ENCODE data around the gene SNX27. TPM values are rescaled to one million over a fixed set of nuclear protein-coding genes. Genes with fewer than 3 reads are reported as not detected.
"Not testable (repeated sequence)": the region's sequence is repeated elsewhere in the genome, so short reads cannot be mapped to it uniquely, and the experiment has no call there.

The SNX27 gene
- total RNA-seq, 2 experiments from 2014 or later, result 33.1 to 33.8 TPM

DNA sequence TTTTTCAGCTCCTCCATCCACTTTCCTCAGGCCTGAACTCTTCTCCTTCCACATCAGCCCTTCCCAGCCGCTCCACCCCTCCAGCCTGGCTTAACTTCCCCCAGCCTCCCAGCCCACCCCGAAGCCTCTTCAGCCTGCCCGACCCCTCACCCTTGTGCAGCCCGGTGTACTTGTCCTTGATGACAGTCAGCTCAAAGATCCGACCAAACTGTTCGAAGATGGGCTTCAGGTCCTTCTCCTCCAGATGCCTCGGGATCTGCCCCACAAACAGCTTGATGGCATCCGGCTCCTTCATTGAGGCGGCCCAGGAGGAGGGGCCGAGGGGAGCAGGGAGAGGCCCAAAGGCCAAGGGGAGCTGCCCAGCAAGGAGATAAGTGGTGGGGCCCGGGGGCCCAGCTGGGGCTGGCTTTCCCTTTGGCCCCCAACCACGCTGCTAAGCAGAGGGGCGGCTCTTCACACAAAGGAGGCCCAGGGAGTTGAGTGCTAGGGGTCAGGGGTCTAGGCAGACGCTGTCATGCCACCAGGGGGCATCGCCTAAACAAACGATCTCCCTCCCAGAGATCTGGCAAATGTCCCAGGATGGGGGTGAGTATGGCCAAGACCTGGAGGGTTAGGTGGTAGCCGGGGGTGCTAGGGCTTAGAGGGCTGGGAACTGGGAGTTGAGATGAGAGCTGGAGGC lies 104.0 kb downstream of the SNX27 start:
- ChIA-PET POLR2A (no interaction called here), CTCF (interaction anchor here (1.0 to 1.2 kb wide), 2 partner anchors 31 to 120 kb away, joined by 3 to 4 read pairs; no protein-coding TSS in a partner anchor)

DNA sequence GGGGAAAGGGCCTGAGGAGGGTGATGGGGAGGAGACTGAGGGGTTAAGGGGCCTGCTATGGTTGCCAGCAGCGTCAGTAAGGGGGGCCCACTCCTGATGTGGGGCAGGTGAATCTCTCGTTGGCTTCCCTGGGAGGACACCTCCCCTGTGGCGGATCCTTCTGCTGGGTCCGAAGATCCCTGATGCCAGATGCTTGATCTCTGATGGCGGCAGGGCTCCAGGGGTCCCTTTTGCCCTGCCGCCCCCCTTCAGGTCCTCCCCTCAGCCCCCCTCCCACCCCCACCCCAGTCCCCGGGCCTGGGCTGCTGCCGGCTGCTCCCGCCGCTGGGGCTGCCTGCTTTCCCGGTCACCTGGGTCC lies 104.5 kb downstream of the SNX27 start:
- POLR2A ChIA-PET, result no interaction called here
- CTCF ChIA-PET, result interaction anchor here (1.0 kb wide), 1 partner anchor 31 kb away, joined by 3 read pairs; no protein-coding TSS in a partner anchor

- CTCF ChIA-PET, result interaction anchor here (0.7 kb wide), 1 partner anchor 105 kb away, joined by 3 read pairs; the partner anchor contains the start of gene SNX27
- POLR2A ChIA-PET, result no interaction called here
Measured at GRCh38 chr1:151716771-151717631, 105.2 kb downstream of the SNX27 start, which contains the start of gene CELF3. TSS of gene CELF3 (minus strand) at chr1:151716803. CDS start at chr1:151716020, 783 bp downstream.

GRCh38 chr1:151718011-151718431 lies 106.2 kb downstream of the SNX27 start:
- CTCF ChIA-PET, result no interaction called here
- POLR2A ChIA-PET, result no interaction called here

DNA sequence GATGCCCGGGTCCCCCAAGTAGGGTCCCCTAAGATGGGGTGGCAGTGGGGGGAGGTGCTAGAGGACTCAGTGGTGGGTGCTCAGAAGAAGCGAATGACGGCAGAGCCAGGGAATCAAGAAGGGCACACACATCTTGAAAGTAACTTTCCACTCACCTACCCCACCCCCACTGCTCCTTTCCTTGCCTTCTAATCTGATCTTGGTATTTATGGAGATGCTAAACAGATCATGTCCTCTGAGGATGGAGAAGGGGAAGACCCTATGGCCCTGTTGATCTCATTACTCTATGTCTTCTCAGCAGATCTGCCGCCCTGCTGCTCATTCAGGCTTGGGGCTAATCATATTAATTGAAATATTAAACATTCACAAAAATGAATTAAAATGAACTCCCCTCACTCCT lies 106.8 kb downstream of the SNX27 start:
- POLR2A ChIA-PET, result no interaction called here

GRCh38 chr1:151720125-151720524 lies 108.3 kb downstream of the SNX27 start:
- ChIA-PET CTCF (interaction anchor here (1.0 kb wide), 1 partner anchor 312 kb away, joined by 3 read pairs; no protein-coding TSS in a partner anchor), POLR2A (no interaction called here)

More for the DNA sequence above, 106.8 kb downstream of the SNX27 start:
- CTCF ChIA-PET, result no interaction called here

DNA sequence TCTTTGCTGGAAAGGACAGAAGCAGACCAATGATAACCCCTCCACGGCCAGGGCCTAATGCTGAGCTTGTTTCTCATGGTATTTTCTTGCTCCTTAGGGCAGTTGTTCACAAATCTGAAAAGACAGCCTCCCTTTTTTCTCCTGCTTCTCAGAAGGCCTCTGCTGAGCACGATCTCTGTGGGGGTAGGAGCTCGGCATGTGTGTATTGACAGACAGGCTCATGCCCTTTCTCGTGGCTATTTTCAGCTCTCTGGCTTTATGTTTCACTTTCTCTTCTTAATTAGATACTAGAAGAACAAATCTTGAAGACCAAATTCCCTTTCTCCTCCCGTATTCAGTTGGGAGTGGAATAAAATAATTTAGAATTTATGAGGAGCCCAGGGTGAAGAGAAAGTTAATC lies 108.7 kb downstream of the SNX27 start:
- POLR2A ChIA-PET, result no interaction called here
- CTCF ChIA-PET, result interaction anchor here (1.0 kb wide), 1 partner anchor 313 kb away, joined by 3 read pairs; no protein-coding TSS in a partner anchor

- CTCF ChIA-PET, result interaction anchor here (0.6 to 1.0 kb wide), 2 partner anchors 313 to 350 kb away, joined by 3 read pairs; no protein-coding TSS in a partner anchor
- POLR2A ChIA-PET, result no interaction called here
Measured at GRCh38 chr1:151720974-151721787, 109.3 kb downstream of the SNX27 start, which contains the start of gene RIIAD1. TSS of gene RIIAD1 (plus strand) at chr1:151721522. CDS start at chr1:151721537, 15 bp downstream.

DNA sequence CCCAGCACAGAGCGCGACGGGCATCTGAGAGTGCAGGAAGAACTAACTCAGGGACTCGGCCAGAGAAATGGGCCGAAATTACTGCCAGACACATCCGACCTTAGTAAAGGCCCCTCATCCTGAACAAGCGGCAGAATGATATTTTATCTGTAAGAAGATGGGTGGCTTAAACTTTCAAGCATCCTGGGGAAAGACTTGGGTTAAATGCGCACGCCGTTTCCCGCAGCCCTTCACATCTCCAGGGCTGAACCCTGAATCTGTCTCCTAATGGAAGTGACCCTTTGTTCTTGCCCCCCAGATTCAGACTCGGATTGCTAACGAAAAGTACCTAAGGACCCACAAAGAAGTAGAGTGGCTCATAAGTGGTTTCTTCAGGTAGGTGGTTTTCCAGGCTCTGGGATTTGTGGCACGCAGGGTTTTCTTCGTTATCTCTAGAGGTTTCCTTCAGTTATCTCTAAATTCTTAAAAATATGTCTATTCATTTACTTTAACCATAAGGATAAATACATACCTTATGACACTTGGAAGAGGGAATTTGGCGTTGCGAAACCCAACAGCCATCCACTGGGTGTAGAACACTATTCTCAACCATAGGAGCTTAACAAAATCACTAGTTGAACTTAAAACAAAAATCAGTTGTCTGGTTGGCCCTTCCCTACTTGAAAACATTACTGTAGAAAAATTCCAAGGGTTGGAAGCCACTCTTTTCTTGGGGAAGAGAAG lies 110.1 kb downstream of the SNX27 start:
- ChIA-PET POLR2A (no interaction called here), CTCF (interaction anchor here (1.6 kb wide), 1 partner anchor 128 kb away, joined by 4 read pairs; no protein-coding TSS in a partner anchor)

DNA sequence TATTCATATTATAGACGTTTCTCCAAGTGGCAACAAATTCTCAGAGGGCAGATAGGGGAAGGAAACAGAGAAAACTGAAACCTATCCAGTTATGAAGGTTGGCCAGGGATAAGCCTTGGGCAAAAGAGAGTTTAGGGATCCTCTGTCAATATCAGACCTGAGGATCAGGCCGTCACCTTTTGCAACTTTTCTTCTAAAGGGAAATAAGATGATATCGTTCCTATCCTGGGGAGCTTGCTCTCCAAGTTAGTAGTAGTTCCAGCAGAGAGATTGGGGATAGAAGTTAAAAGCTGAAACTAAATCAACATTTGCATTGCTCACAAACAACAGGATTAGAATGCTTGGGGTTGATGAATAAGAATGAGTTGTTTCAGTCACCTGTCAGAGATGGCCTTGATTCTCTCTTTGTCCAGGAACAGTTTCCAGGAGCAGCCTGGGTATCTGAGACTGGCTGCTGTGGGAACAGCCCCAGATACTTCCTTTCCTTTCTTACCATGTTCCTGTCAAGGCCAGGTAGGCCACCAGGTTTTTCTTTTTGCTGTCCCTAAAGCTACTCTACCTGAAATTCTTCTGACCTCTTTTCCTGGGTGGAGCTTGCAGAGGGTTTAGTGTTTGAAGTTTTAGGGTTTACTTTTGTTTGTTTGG lies 112.0 kb downstream of the SNX27 start:
- POLR2A ChIA-PET, result no interaction called here
- CTCF ChIA-PET, result no interaction called here

DNA sequence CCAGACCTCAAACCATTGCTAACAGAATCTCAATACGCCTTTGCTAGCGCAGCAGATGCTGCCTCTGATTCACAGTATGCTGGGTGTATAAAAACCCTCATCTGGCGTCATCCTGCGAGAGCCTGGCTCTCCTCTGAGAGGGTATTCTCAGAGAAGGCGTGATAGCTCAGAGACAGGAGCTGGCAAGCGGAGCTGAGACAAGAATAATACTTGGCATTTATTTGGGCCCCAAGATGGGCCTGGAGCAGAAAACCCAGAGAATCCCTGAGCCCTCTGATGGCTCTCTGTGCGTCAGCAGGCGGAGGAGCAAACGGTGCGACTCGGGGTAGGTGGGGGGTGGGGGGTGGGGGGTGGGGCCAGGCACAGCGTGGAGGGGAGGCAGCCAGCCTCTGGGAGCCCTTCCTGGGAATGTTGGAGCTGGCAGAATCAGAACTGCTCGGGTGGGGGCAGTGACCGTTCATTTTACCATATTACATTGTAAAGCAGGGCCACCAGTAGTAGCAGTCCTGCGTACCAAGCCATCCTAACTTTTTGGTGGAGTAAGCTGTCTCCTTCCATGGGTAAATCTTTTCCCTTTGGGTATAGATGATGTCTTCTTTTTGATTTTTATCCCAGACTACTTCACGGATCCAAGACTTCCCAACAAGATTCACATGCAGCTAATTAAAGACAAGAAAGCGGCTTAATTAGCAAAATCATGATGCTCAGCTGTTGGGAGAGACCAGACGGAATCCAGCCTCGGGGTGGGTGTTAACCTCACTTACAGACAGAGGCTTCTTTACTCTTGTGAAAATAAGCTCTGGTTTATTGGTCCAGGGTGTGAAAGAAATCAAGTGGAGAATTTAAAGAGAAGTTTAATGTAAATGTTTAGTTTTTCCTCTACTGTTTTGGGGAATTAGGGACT lies 116.6 kb downstream of the SNX27 start:
- POLR2A ChIA-PET, result no interaction called here
- CTCF ChIA-PET, result no interaction called here

- ChIA-PET CTCF (no interaction called here), POLR2A (no interaction called here)
Measured at GRCh38 chr1:151729157-151729965, 117.5 kb downstream of the SNX27 start.

DNA sequence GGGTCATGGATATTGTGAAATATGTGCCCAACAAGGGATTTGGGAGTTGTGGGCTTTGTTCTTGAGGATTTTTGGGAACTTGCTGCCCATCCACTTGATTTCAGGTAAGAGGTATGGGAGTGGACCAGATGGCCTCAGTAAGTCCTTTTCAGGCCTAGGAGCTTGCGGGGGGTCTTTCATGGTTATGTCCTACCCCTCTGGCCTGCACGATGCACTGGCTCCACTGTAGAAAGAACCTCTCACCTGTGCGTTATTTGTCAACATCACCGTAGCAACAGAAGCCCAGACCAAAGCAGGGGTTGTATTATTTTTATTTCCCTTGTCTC lies 118.1 kb downstream of the SNX27 start:
- ChIA-PET POLR2A (no interaction called here), CTCF (no interaction called here)

GRCh38 chr1:151733126-151733525 lies 121.3 kb downstream of the SNX27 start:
- POLR2A ChIA-PET, result no interaction called here
- CTCF ChIA-PET, result no interaction called here

GRCh38 chr1:151733995-151734394 lies 122.1 kb downstream of the SNX27 start:
- CTCF ChIA-PET, result interaction anchor here (0.9 to 1.8 kb wide), 4 partner anchors 102 to 287 kb away, joined by 3 to 4 read pairs (median 4); no protein-coding TSS in a partner anchor
- POLR2A ChIA-PET, result not testable (repeated sequence)

- POLR2A ChIA-PET, result interaction anchor here (0.7 kb wide), 1 partner anchor 143 kb away, joined by 3 read pairs; no protein-coding TSS in a partner anchor
- CTCF ChIA-PET, result interaction anchor here (1.4 kb wide), 1 partner anchor 143 kb away, joined by 5 read pairs; no protein-coding TSS in a partner anchor
Measured at GRCh38 chr1:151737026-151737425, 125.2 kb downstream of the SNX27 start.

- POLR2A ChIA-PET, result interaction anchor here (0.7 kb wide), 1 partner anchor 144 kb away, joined by 3 read pairs; no protein-coding TSS in a partner anchor
- CTCF ChIA-PET, result interaction anchor here (1.4 kb wide), 1 partner anchor 144 kb away, joined by 5 read pairs; no protein-coding TSS in a partner anchor
Measured at GRCh38 chr1:151737479-151737878, 125.6 kb downstream of the SNX27 start.

Data from activated CD8-positive, alpha-beta memory T cell treated with anti-CD3 and anti-CD28 coated beads for 36 hours (primary cell).